Measurements from ENCODE around the gene GEMIN4.
"Not testable (repeated sequence)": the region's sequence is repeated elsewhere in the genome, so short reads cannot be mapped to it uniquely, and the experiment has no call there.

Gene GEMIN4

GRCh38 chr17:796609-797008 lies 44.5 kb upstream of the GEMIN4 start:
- no peak overlapping the region for H3K4me3 ChIP-seq (ENCODE audit: control insufficient read depth, low read depth, low read length)
- no peak for TF ChIP-seq CTCF (conservative IDR thresholded peaks at IDR 0.05; ENCODE audit: control insufficient read depth, insufficient read depth, low read depth, low read length)
- no peak for DNase-seq (ENCODE audit: low read depth)

- no peak for TF ChIP-seq CTCF (conservative IDR thresholded peaks at IDR 0.05; ENCODE audit: control insufficient read depth, insufficient read depth, low read depth, low read length)
- no peak for DNase-seq (ENCODE audit: low read depth)
- no peak overlapping the region for H3K4me3 ChIP-seq (ENCODE audit: control insufficient read depth, low read depth, low read length)
Measured at GRCh38 chr17:795721-796120, 43.7 kb upstream of the GEMIN4 start.

GRCh38 chr17:795276-795675 lies 43.2 kb upstream of the GEMIN4 start:
- TF ChIP-seq CTCF (conservative IDR thresholded peaks at IDR 0.05; ENCODE audit: control insufficient read depth, insufficient read depth, low read depth, low read length), result no peak
- DNase-seq (ENCODE audit: low read depth), result no peak
- no peak overlapping the region for H3K4me3 ChIP-seq (ENCODE audit: control insufficient read depth, low read depth, low read length)

- DNase-seq (ENCODE audit: low read depth), result peak; percentile 75
- peak; percentile 61 for TF ChIP-seq CTCF (conservative IDR thresholded peaks at IDR 0.05; ENCODE audit: control insufficient read depth, insufficient read depth, low read depth, low read length)
- no peak overlapping the region for H3K4me3 ChIP-seq (ENCODE audit: control insufficient read depth, low read depth, low read length)
Measured at GRCh38 chr17:794876-795275, 42.8 kb upstream of the GEMIN4 start.

- TF ChIP-seq CTCF (conservative IDR thresholded peaks at IDR 0.05; ENCODE audit: control insufficient read depth, insufficient read depth, low read depth, low read length), result no peak
- DNase-seq (ENCODE audit: low read depth), result peak; percentile 27
- no peak overlapping the region for H3K4me3 ChIP-seq (ENCODE audit: control insufficient read depth, low read depth, low read length)
Measured at GRCh38 chr17:792277-792676, 40.2 kb upstream of the GEMIN4 start.

GRCh38 chr17:791829-792228 lies 39.8 kb upstream of the GEMIN4 start:
- no peak overlapping the region for H3K4me3 ChIP-seq (ENCODE audit: control insufficient read depth, low read depth, low read length)
- no peak for TF ChIP-seq CTCF (conservative IDR thresholded peaks at IDR 0.05; ENCODE audit: control insufficient read depth, insufficient read depth, low read depth, low read length)
- no peak for DNase-seq (ENCODE audit: low read depth)

- H3K4me3 ChIP-seq (ENCODE audit: control insufficient read depth, low read depth, low read length); DNase-seq (ENCODE audit: low read depth): not testable (repeated sequence)
Measured at GRCh38 chr17:790874-791247, 38.8 kb upstream of the GEMIN4 start.

- H3K4me3 ChIP-seq (ENCODE audit: control insufficient read depth, low read depth, low read length); DNase-seq (ENCODE audit: low read depth): not testable (repeated sequence)
Measured at GRCh38 chr17:789931-790873, 38.1 kb upstream of the GEMIN4 start.

Data from fibroblast of mammary gland (primary cell).